ENCODE data around the gene SPIN2B.

DNA sequence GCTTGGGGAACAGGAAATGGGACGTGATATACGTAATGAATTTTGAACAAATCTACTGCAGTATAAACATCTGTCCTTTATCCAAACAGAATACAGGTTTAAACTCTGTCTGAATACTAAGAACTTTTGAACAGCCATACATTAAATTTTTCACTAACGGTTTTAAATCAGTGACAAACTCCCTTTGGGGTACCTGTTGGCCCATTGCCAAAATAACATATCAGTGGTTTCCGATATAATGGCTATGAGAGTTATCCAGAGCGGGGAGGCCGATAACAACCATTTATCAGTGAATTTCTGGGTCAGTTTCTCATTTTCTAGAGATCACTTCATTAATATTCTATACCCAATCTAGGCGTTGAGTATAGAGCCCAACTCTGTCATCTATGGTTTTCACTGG, 10.7 kb upstream of the SPIN2B start:
- TF ChIP-seq, protein P1, sequence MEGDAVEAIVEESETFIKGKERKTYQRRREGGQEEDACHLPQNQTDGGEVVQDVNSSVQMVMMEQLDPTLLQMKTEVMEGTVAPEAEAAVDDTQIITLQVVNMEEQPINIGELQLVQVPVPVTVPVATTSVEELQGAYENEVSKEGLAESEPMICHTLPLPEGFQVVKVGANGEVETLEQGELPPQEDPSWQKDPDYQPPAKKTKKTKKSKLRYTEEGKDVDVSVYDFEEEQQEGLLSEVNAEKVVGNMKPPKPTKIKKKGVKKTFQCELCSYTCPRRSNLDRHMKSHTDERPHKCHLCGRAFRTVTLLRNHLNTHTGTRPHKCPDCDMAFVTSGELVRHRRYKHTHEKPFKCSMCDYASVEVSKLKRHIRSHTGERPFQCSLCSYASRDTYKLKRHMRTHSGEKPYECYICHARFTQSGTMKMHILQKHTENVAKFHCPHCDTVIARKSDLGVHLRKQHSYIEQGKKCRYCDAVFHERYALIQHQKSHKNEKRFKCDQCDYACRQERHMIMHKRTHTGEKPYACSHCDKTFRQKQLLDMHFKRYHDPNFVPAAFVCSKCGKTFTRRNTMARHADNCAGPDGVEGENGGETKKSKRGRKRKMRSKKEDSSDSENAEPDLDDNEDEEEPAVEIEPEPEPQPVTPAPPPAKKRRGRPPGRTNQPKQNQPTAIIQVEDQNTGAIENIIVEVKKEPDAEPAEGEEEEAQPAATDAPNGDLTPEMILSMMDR (IDR thresholded peaks at IDR 0.05; ENCODE audit: borderline replicate concordance, extremely low read depth, low read length, poor library complexity, severe bottlenecking) = no peak
- TF ChIP-seq EZH2 (IDR thresholded peaks at IDR 0.05; ENCODE audit: borderline replicate concordance, low read depth, low read length, severe bottlenecking) = no peak
